ENCODE results near the gene TAAR8. TPM values are rescaled to one million over a fixed set of nuclear protein-coding genes. Genes with fewer than 3 reads are reported as not detected.
A peak's percentile ranks its signal among the peaks of the same experiment; 100 is the strongest.
"Not testable (repeated sequence)": the region's sequence is repeated elsewhere in the genome, so short reads cannot be mapped to it uniquely, and the experiment has no call there.

TAAR8 gene
- total RNA-seq, 2 donors from 2014 or later, result not detected

GRCh38 chr6:132530293-132530974, 22.0 kb upstream of the TAAR8 start:
- DNase-seq (ENCODE audit: low spot score in 2 of 2), result peak in 1 of 2 donors; percentile 73
- H3K9me3 Mint-ChIP-seq, result no peaks in the 10 kb centered on the region
- no peak overlapping the region for H3K27ac Mint-ChIP-seq
- peaks cover 0 to 5% of the 10 kb centered on the region in 2 donors for H3K36me3 Mint-ChIP-seq
- peak; percentile 71 to 74 for ATAC-seq

- H3K9me3 Mint-ChIP-seq; H3K36me3 Mint-ChIP-seq; H3K27ac Mint-ChIP-seq; ATAC-seq; DNase-seq (ENCODE audit: low spot score in 2 of 2): not testable (repeated sequence)
These were observed 17.9 kb upstream of the TAAR8 start for GRCh38 chr6:132534546-132534945.

- no peak for DNase-seq (ENCODE audit: low spot score in 2 of 2)
These were observed 15.3 kb upstream of the TAAR8 start for GRCh38 chr6:132537145-132537544.

GRCh38 chr6:132537977-132538376, 14.5 kb upstream of the TAAR8 start, which contains the start of gene TAAR9:
Gene TAAR9, plus strand, starts transcription at chr6:132538277. Its CDS starts 13 bp downstream, at chr6:132538290.
- Mint-ChIP-seq H3K9me3 (no peaks in the 10 kb centered on the region), H3K27ac (no peak within 1 kb of the TSS), H3K36me3 (peaks cover 0 to 5% of the 10 kb centered on the region in 2 donors)
- ATAC-seq (no peak), DNase-seq (ENCODE audit: low spot score in 2 of 2) (no peak)

More at GRCh38 chr6:132537145-132537544, 15.3 kb upstream of the TAAR8 start:
- H3K9me3 Mint-ChIP-seq, result no peaks in the 10 kb centered on the region
- no peak overlapping the region for H3K27ac Mint-ChIP-seq
- H3K36me3 Mint-ChIP-seq, result peaks cover 0 to 5% of the 10 kb centered on the region in 2 donors
- no peak for ATAC-seq

GRCh38 chr6:132544826-132545225, 7.6 kb upstream of the TAAR8 start:
- no peaks in the 10 kb centered on the region for H3K36me3 Mint-ChIP-seq
- DNase-seq (ENCODE audit: low spot score in 2 of 2), result no peak
- no peak overlapping the region for H3K27ac Mint-ChIP-seq
- H3K9me3 Mint-ChIP-seq, result no peaks in the 10 kb centered on the region
- no peak for ATAC-seq

- DNase-seq (ENCODE audit: low spot score in 2 of 2) (no peak), ATAC-seq (no peak)
- H3K27ac Mint-ChIP-seq, result no peak overlapping the region
- no peaks in the 10 kb centered on the region for H3K36me3 Mint-ChIP-seq
- no peaks in the 10 kb centered on the region for H3K9me3 Mint-ChIP-seq
These were observed 3.6 kb upstream of the TAAR8 start for GRCh38 chr6:132548746-132549463.

GRCh38 chr6:132551214-132551613, 1.3 kb upstream of the TAAR8 start:
- Mint-ChIP-seq H3K36me3 (no peaks in the 10 kb centered on the region), H3K9me3 (no peaks in the 10 kb centered on the region), H3K27ac (no peak overlapping the region)
- ATAC-seq (no peak), DNase-seq (ENCODE audit: low spot score in 2 of 2) (no peak)

GRCh38 chr6:132560087-132560486, 7.6 kb downstream of the TAAR8 start:
- not testable (repeated sequence) for H3K9me3 Mint-ChIP-seq; ATAC-seq; DNase-seq (ENCODE audit: low spot score in 2 of 2); H3K27ac Mint-ChIP-seq; H3K36me3 Mint-ChIP-seq

GRCh38 chr6:132566404-132566803, 13.9 kb downstream of the TAAR8 start:
- DNase-seq (ENCODE audit: low spot score in 2 of 2), result no peak

GRCh38 chr6:132567566-132567965, 15.1 kb downstream of the TAAR8 start:
- Mint-ChIP-seq H3K36me3 (no peaks in the 10 kb centered on the region), H3K27ac (no peak overlapping the region), H3K9me3 (no peaks in the 10 kb centered on the region)
- DNase-seq (ENCODE audit: low spot score in 2 of 2) (no peak), ATAC-seq (no peak)

More at GRCh38 chr6:132566404-132566803, 13.9 kb downstream of the TAAR8 start:
- Mint-ChIP-seq H3K36me3 (no peaks in the 10 kb centered on the region), H3K9me3 (no peaks in the 10 kb centered on the region), H3K27ac (no peak overlapping the region)
- no peak for ATAC-seq

GRCh38 chr6:132568611-132569010, 16.1 kb downstream of the TAAR8 start:
- no peaks in the 10 kb centered on the region for H3K36me3 Mint-ChIP-seq
- DNase-seq (ENCODE audit: low spot score in 2 of 2) (no peak), ATAC-seq (no peak)
- H3K9me3 Mint-ChIP-seq, result no peaks in the 10 kb centered on the region
- no peak overlapping the region for H3K27ac Mint-ChIP-seq

- ATAC-seq (no peak), DNase-seq (ENCODE audit: low spot score in 2 of 2) (no peak)
- Mint-ChIP-seq H3K9me3 (no peaks in the 10 kb centered on the region), H3K36me3 (no peaks in the 10 kb centered on the region), H3K27ac (no peak overlapping the region)
These were observed 16.7 kb downstream of the TAAR8 start for GRCh38 chr6:132569170-132569569.

GRCh38 chr6:132570221-132570777, 17.8 kb downstream of the TAAR8 start, which contains the start of gene TAAR6:
Gene TAAR6, plus strand, starts transcription at chr6:132570322. Its CDS starts 0 bp downstream, at chr6:132570322.
- no peaks in the 10 kb centered on the region for H3K9me3 Mint-ChIP-seq
- no peaks in the 10 kb centered on the region for H3K36me3 Mint-ChIP-seq
- no peak for DNase-seq (ENCODE audit: low spot score in 2 of 2)
- no peak for ATAC-seq
- H3K27ac Mint-ChIP-seq, result no peak within 1 kb of the TSS

- ATAC-seq, result no peak
- DNase-seq (ENCODE audit: low spot score in 2 of 2), result no peak
- no peaks in the 10 kb centered on the region for H3K9me3 Mint-ChIP-seq
- H3K36me3 Mint-ChIP-seq, result no peaks in the 10 kb centered on the region
- no peak overlapping the region for H3K27ac Mint-ChIP-seq
These were observed 19.3 kb downstream of the TAAR8 start for GRCh38 chr6:132571774-132572173.

GRCh38 chr6:132584698-132585097, 32.2 kb downstream of the TAAR8 start:
- ATAC-seq (no peak), DNase-seq (ENCODE audit: low spot score in 2 of 2) (no peak)
- Mint-ChIP-seq H3K27ac (no peak overlapping the region), H3K36me3 (no peaks in the 10 kb centered on the region), H3K9me3 (no peaks in the 10 kb centered on the region)

- Mint-ChIP-seq H3K9me3 (no peaks in the 10 kb centered on the region), H3K27ac (no peak overlapping the region), H3K36me3 (no peaks in the 10 kb centered on the region)
- DNase-seq (ENCODE audit: low spot score in 2 of 2) (no peak), ATAC-seq (no peak)
These were observed 35.0 kb downstream of the TAAR8 start for GRCh38 chr6:132587424-132587823.

GRCh38 chr6:132589454-132589853, 37.0 kb downstream of the TAAR8 start, which contains the start of gene TAAR5:
Gene TAAR5, minus strand, starts transcription at chr6:132589741. Its CDS starts 55 bp downstream, at chr6:132589686.
- H3K27ac Mint-ChIP-seq, result no peak within 1 kb of the TSS
- H3K9me3 Mint-ChIP-seq, result no peaks in the 10 kb centered on the region
- no peak for DNase-seq (ENCODE audit: low spot score in 2 of 2)
- ATAC-seq, result no peak
- no peaks in the 10 kb centered on the region for H3K36me3 Mint-ChIP-seq
